Measurements from ENCODE around the gene ELFN1.

The ELFN1 gene

DNA sequence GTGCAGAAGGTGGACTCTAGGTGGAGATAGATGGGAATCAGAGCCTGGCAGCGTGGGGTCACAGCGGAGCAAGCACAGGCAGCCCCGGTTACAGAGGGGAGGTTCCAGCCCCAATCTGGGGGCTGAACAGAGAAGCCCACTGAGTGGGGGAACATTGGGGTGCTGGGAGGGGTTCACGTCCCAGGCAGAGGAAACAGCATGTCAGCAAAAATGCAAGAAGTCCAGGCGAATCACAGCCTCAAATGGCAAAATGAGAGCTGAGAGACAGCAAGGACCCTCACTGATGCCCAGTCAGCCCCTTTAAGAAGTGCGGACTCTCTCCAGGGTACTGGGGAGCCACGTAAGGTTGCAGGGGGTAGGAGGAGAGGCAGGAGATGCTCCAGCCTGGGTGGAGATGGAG is 62.0 kb downstream of the ELFN1 start:
- TF ChIP-seq, protein P1, sequence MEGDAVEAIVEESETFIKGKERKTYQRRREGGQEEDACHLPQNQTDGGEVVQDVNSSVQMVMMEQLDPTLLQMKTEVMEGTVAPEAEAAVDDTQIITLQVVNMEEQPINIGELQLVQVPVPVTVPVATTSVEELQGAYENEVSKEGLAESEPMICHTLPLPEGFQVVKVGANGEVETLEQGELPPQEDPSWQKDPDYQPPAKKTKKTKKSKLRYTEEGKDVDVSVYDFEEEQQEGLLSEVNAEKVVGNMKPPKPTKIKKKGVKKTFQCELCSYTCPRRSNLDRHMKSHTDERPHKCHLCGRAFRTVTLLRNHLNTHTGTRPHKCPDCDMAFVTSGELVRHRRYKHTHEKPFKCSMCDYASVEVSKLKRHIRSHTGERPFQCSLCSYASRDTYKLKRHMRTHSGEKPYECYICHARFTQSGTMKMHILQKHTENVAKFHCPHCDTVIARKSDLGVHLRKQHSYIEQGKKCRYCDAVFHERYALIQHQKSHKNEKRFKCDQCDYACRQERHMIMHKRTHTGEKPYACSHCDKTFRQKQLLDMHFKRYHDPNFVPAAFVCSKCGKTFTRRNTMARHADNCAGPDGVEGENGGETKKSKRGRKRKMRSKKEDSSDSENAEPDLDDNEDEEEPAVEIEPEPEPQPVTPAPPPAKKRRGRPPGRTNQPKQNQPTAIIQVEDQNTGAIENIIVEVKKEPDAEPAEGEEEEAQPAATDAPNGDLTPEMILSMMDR (conservative IDR thresholded peaks at IDR 0.05): no peak

DNA sequence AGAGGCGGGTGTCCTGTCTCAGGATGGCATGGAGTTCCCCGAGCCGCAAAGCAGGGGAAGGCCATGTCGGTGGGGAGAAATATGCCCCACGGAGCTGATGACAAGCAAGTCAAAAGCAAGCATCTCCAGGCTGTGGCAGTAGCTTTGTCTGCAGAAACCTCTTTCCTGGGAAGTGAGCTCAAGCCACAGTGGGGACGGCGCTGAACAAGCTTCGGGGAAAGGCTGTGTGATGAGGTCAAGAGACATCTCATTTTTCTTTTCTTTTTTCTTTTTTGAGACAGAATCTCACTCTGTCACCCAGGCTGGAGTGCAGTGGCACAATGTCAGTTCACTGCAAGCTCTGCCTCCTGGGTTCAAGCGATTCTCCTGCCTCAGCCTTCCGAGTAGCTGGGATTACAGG is 62.6 kb downstream of the ELFN1 start:
- no peak overlapping the region for H3K27ac ChIP-seq
- TF ChIP-seq, protein P1 (conservative IDR thresholded peaks at IDR 0.05): no peak

More for the DNA sequence above, 62.0 kb downstream of the ELFN1 start:
- no peak overlapping the region for H3K27ac ChIP-seq

DNA sequence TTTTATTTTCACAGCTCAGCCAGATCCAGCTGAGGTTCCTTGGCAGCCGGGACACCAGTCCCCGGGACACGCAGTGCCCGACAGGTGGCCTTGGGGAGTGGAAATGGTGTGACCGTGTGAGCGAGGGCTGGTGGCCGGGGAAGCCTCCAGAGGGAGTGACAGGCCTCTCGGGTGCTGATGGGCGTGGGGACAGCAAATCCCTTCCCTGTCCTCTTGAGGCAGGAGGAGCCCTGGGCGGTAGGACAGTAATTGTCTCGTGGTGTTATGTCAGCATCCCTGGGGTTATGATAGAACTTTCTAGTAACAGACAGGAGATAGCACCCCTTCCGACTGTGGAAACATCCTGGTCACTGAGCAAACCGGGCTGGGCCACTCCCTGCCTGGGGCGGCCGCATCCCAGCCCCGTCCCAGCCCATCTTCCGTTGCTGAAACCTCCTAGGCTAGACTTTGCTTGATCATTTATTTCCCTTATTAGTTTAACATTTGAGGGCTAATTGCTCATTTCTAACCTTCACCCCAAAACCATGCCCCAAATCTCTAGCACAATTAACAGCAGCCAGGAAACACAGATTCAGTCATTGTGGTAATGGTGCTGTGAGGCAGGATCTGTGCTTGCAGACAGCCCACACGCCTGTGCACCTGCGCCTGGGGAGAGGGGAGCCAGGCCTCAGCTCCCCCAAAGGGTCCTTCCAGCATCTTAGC is 63.3 kb downstream of the ELFN1 start:
- no peak overlapping the region for H3K27ac ChIP-seq
- TF ChIP-seq, protein P1 (conservative IDR thresholded peaks at IDR 0.05): peak; percentile 35; the same call in 1 of the 2 replicates

DNA sequence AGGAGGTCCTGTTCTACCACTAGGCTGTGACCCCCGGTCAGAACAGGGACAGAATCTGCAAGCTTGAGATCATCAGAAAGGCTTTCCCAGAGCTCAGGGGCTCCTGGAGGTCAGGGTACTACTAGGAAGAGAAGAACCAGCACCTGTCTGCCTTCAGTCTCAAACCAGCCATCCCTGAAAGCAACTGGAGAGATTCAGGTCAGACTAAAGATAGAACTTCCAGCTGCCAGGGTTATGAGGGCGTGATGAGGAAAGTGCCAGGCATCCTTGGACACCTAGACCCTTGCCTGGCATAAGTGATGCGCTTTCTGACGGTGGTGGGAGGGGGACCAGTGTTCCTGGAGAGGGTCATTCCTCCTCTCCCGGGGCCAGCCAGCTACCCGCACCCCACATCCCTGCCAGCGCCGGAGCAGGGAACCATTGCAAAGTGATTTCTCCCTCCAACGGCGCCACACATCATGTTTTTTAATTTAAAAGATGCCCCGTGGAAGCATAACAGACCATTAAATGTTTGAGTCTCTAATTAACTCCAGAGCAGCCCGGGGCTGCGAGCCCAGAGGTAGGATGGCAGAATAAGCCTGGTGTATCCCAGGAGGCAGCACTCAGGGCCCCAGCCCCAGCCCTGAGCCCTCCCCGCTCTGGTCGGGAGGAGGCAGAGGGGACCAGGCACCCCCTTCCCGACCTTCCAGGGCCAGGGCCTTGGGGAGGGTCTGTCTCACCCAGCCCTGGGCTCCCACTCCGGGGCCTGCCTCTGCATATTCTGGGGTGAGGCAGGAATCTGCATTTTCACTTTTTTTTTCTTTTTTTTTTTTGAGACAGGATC is 64.0 kb downstream of the ELFN1 start:
- H3K27ac ChIP-seq: no peak overlapping the region
- TF ChIP-seq, protein P1 (conservative IDR thresholded peaks at IDR 0.05): no peak

DNA sequence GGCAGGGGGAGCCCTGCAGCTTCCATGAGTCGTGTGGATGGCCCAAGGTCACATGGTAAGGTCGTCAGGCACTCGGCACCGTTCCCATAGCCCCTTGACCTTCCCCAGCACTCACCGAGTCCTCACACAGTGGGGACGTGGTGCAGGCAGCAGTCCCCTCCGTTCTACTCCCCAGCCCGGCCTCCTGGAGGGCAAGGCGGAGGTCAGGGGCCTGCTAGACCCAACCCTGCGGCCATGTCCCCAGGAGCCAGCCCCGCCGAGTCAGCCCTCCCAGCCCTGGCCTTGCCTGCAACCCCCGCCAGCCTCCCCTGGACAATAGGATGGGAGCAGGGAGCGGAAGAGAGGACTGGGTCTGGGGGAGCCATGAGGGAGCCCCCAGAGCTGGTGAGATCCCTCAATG is 65.2 kb downstream of the ELFN1 start:
- TF ChIP-seq, protein P1 (conservative IDR thresholded peaks at IDR 0.05): no peak
- no peak overlapping the region for H3K27ac ChIP-seq

DNA sequence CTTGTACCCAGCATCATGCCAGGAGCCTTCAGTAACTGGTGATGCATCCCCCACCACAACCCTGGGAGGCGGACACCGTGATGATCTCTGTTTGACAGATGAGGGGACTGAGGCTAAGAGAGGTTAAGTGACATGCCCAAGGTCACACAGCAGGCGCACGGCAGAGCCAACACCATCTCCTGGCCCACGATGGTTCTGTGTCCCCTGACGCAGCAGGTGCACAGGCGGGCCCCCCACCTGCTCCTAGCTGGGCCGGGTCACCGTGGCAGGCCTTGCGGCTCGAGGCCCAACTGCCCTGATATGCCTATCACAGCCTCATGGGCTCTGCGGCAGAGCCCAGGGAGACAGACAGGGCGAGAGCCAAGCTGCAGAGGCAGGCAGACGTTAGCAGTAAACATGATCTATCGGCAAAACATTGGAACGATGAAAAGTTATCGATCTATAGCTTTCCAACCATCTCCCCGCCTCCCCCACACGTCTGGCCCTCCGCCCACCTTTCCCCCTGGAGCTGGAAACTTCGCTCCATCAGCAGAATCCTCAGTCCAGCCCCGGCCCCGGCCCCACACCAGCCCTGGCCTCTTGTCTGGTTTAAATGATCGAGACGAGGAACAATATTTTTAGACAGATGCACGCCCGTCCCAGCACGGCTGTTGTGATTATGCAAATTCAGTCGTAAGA is 65.9 kb downstream of the ELFN1 start:
- no peak overlapping the region for H3K27ac ChIP-seq
- TF ChIP-seq, protein P1 (conservative IDR thresholded peaks at IDR 0.05): no peak

DNA sequence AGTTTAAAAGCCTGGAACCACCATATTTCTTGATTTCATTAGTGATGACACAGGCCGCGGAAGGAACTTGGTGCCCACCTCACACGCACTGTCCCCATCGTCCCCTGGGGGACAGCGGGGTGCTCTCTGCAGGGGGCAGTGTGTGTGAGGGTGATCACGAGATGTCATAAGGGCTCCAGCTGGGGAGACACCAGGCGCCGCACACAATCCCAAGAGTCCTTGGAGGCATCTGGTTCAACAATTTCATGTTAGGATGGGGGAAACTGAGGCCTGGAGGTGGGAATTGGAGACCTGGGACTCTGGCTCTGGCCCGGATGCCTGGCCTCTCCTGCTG is 66.4 kb downstream of the ELFN1 start:
- H3K27ac ChIP-seq: no peak overlapping the region

More for the DNA sequence above, 66.4 kb downstream of the ELFN1 start:
- TF ChIP-seq, protein P1 (conservative IDR thresholded peaks at IDR 0.05): no peak
